Testis (tissue), 2 donors: Measurements from ENCODE around the gene ADTRP.

Source experiments
- CTCF ChIP-seq, 3 experiments: fragments of 450-650 bp in 2 of 3; fragments of 200-600 bp in 1 of 3; sonication (generic) in 1 of 3; IDR thresholded peaks; one replicate each; pipeline ENCODE4 v1.5.1; 2016 to 2019; ENCODE audit warnings: antibody characterized with exemption in 3 of 3, mild to moderate bottlenecking in 2 of 3, moderate library complexity in 1 of 3
- POLR2A ChIP-seq: fragments of 450-650 bp; IDR thresholded peaks from one replicate; pipeline ENCODE4 v1.6.1; 2017; ENCODE audit warnings: antibody characterized with exemption, mild to moderate bottlenecking, moderate library complexity

GRCh38 chr6:11802886-11803590, 24.4 kb upstream of the ADTRP start:
- TF ChIP-seq CTCF (IDR thresholded peaks at IDR 0.05) (no peak), POLR2A (no peak)
